Parathyroid adenoma (tissue), 2 donors: ENCODE measurements around the gene SMARCD3.

ENCODE experiments used
- H2AFZ ChIP-seq: fragments of 300-600 bp; sonication (generic); one replicate; pipeline ENCODE4 v1.7.0; 2017; ENCODE audit warnings: antibody characterized with exemption, mild to moderate bottlenecking
- H3K27ac ChIP-seq: fragments of 300-600 bp; sonication (generic); one replicate; pipeline ENCODE4 v1.7.0; 2017
- H3K27me3 ChIP-seq: fragments of 300-600 bp; sonication (generic); one replicate; pipeline ENCODE4 v1.7.0; 2017; ENCODE audit warnings: low read length; ENCODE audit not compliant: control insufficient read depth, insufficient read depth
- H3K36me3 ChIP-seq: fragments of 300-600 bp; sonication (generic); one replicate; pipeline ENCODE4 v1.7.0; 2017; ENCODE audit warnings: low read length; ENCODE audit not compliant: control insufficient read depth, insufficient read depth
- H3K4me1 ChIP-seq: fragments of 300-600 bp; sonication (generic); one replicate; pipeline ENCODE4 v1.7.0; 2017; ENCODE audit warnings: control low read depth
- H3K4me2 ChIP-seq: fragments of 300-600 bp; sonication (generic); one replicate; pipeline ENCODE4 v1.7.0; 2017; ENCODE audit warnings: low read length
- H3K4me3 ChIP-seq: fragments of 300-600 bp; sonication (generic); one replicate; pipeline ENCODE4 v1.7.0; 2017; ENCODE audit warnings: low read depth, low read length
- H3K79me2 ChIP-seq: fragments of 300-600 bp; sonication (generic); one replicate; pipeline ENCODE4 v1.7.0; 2017; ENCODE audit warnings: control low read depth
- H3K9ac ChIP-seq: fragments of 300-600 bp; sonication (generic); one replicate; pipeline ENCODE4 v1.7.0; 2017; ENCODE audit warnings: mild to moderate bottlenecking
- H3K9me3 ChIP-seq: fragments of 300-600 bp; sonication (generic); one replicate; pipeline ENCODE4 v1.7.0; 2017; ENCODE audit warnings: low read length; ENCODE audit not compliant: control insufficient read depth
- TF ChIP-seq, protein P1 (sequence below): fragments of 300-600 bp; sonication (generic); IDR thresholded peaks from one replicate; pipeline ENCODE4 v1.7.0; 2017; ENCODE audit warnings: antibody characterized with exemption, mild to moderate bottlenecking
- donor health status: primary hyperparathyroidism.

Gene SMARCD3

DNA sequence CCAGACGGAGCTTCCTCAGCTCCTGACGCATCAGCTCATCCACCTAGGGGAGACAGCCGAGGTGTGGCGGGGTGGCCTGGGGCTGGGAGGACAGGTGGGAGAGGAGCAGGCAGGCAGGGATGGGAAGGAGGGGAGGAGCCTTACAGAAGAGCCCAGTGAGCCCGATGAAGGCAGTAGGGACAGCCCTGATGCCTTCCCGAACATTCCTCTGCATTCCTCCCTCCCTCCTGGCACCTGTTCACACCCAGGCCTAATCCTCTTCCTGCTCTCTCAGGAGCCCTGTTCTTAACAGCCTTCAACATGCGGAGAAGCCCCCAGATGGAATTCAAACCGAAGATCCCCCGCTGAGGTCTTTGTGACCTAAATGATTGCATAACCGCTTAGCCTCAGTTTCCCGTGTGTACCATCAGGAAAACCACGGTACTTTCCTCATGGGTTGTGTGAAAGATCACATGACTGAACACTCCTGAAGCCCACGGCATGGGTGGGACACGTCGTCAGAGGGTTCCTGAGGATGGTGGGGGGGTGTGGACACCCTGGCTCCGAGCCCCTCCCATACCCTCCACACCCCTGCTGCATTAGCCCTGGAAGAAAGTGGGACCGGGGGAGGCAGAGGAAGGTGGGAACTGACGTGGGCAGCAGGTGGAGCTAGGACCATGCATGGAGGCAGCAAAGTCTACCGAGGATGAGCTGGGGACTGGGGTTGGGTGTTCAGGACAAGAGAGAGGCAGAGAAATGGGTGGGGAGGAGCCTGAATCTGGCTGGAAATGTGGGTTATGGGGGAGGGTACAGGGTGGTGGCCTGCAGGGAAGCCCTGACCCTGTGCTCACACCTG, 52.7 kb downstream of the SMARCD3 start:
- H3K4me3 ChIP-seq = no peak overlapping the region
- no peak overlapping the region for H3K9ac ChIP-seq
- no peaks in the 10 kb centered on the region for H3K27me3 ChIP-seq
- no peaks in the 10 kb centered on the region for H3K9me3 ChIP-seq
- H3K27ac ChIP-seq = no peak overlapping the region
- H3K4me2 ChIP-seq = no peak overlapping the region
- H3K79me2 ChIP-seq = no peaks in the 10 kb centered on the region
- TF ChIP-seq, protein P1, sequence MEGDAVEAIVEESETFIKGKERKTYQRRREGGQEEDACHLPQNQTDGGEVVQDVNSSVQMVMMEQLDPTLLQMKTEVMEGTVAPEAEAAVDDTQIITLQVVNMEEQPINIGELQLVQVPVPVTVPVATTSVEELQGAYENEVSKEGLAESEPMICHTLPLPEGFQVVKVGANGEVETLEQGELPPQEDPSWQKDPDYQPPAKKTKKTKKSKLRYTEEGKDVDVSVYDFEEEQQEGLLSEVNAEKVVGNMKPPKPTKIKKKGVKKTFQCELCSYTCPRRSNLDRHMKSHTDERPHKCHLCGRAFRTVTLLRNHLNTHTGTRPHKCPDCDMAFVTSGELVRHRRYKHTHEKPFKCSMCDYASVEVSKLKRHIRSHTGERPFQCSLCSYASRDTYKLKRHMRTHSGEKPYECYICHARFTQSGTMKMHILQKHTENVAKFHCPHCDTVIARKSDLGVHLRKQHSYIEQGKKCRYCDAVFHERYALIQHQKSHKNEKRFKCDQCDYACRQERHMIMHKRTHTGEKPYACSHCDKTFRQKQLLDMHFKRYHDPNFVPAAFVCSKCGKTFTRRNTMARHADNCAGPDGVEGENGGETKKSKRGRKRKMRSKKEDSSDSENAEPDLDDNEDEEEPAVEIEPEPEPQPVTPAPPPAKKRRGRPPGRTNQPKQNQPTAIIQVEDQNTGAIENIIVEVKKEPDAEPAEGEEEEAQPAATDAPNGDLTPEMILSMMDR = no peak
- H2AFZ ChIP-seq = no peak overlapping the region
- no peaks in the 10 kb centered on the region for H3K36me3 ChIP-seq
- H3K4me1 ChIP-seq = no peaks in the 10 kb centered on the region

GRCh38 chr7:151194188-151194587, 54.3 kb downstream of the SMARCD3 start:
- no peaks in the 10 kb centered on the region for H3K4me1 ChIP-seq
- H3K9ac ChIP-seq = no peak overlapping the region
- no peaks in the 10 kb centered on the region for H3K36me3 ChIP-seq
- TF ChIP-seq, protein P1 = no peak
- no peak overlapping the region for H3K4me2 ChIP-seq
- no peaks in the 10 kb centered on the region for H3K9me3 ChIP-seq
- no peaks in the 10 kb centered on the region for H3K79me2 ChIP-seq
- H2AFZ ChIP-seq = no peak overlapping the region
- no peak overlapping the region for H3K27ac ChIP-seq
- H3K27me3 ChIP-seq = no peaks in the 10 kb centered on the region
- H3K4me3 ChIP-seq = no peak overlapping the region

DNA sequence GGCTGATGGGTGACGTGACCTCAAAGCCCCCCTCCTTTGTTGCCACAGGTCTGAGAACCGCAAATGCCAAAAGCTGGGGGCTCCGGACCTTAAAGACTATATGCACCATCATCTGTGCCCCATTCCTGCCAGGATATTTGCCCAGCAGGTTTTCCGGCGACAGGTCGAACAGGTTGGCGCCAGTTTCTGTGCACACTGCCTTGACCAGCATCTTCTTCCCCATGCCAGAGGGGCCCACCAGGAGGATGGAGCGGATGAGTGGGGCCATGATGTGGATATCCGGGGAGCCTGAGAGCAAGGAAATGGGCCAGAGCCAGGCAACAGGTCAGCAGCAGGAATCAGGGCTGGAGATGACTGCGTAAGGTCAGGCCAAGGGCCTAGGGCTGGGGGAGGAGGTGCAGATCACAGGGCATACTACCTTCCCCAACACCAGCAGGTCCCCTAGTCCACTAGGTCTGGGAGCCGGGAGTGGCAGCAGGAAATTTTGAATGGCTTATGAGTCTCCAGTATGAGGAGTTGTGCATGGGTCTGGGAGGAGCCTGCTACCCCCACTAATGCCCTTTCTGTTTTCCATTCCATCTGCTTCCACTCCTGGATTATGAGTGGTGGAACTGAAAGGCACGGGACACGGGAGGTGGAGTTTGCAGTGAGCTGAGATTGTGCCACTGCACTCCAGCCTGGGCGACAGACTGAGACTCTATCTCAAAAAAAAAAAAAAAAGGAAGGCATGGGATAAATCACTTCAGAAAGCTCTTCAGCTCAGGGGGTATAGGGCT, 55.1 kb downstream of the SMARCD3 start:
- no peaks in the 10 kb centered on the region for H3K9me3 ChIP-seq
- no peaks in the 10 kb centered on the region for H3K27me3 ChIP-seq
- H3K79me2 ChIP-seq = no peaks in the 10 kb centered on the region
- no peak overlapping the region for H2AFZ ChIP-seq
- no peaks in the 10 kb centered on the region for H3K4me1 ChIP-seq
- no peaks in the 10 kb centered on the region for H3K36me3 ChIP-seq
- H3K9ac ChIP-seq = no peak overlapping the region
- H3K4me3 ChIP-seq = no peak overlapping the region
- no peak overlapping the region for H3K27ac ChIP-seq
- TF ChIP-seq, protein P1 = no peak
- no peak overlapping the region for H3K4me2 ChIP-seq

DNA sequence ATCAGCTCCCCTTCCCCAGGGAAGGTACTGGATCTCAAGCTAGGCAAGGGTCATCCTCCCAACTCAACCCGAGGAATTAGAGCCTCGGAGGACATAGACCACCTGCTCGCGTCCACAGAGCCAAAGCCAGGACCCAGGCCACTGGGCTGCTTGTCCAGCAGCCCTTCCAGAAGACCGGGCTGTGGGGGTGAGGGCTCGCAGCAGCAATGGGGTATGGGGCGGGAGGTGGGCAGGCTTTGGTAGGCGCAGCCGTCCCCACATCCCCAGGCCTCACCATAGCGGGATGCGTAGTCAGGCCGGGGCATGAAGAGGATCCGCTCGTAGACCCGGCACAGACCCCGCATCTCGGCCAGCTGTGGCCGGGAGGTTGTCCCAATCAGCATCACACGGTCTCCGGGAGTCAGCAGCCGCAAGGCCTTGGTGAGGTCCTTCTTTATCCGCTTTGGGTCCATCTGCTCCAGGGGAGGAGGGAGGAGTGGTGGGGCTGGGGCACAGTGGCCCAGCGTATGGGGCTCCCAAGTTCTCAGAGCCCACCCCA, 56.4 kb downstream of the SMARCD3 start:
- H3K4me1 ChIP-seq = no peaks in the 10 kb centered on the region
- H3K79me2 ChIP-seq = no peaks in the 10 kb centered on the region
- H3K36me3 ChIP-seq = no peaks in the 10 kb centered on the region
- no peak overlapping the region for H3K4me2 ChIP-seq
- no peak overlapping the region for H3K4me3 ChIP-seq
- no peaks in the 10 kb centered on the region for H3K27me3 ChIP-seq
- H3K9me3 ChIP-seq = no peaks in the 10 kb centered on the region
- no peak overlapping the region for H3K27ac ChIP-seq
- TF ChIP-seq, protein P1 = no peak
- H3K9ac ChIP-seq = no peak overlapping the region
- no peak overlapping the region for H2AFZ ChIP-seq
